ENCODE measurements around the gene DUS4L. TPM values are rescaled to one million over a fixed set of nuclear protein-coding genes. Genes with fewer than 3 reads are reported as not detected.

DUS4L gene, protein sequence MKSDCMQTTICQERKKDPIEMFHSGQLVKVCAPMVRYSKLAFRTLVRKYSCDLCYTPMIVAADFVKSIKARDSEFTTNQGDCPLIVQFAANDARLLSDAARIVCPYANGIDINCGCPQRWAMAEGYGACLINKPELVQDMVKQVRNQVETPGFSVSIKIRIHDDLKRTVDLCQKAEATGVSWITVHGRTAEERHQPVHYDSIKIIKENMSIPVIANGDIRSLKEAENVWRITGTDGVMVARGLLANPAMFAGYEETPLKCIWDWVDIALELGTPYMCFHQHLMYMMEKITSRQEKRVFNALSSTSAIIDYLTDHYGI
- 10 to 100 TPM in 2 of 4 donors, 1 to 10 TPM in 2; 6.6 to 14.5 (median 9.4) TPM for total RNA-seq

DNA sequence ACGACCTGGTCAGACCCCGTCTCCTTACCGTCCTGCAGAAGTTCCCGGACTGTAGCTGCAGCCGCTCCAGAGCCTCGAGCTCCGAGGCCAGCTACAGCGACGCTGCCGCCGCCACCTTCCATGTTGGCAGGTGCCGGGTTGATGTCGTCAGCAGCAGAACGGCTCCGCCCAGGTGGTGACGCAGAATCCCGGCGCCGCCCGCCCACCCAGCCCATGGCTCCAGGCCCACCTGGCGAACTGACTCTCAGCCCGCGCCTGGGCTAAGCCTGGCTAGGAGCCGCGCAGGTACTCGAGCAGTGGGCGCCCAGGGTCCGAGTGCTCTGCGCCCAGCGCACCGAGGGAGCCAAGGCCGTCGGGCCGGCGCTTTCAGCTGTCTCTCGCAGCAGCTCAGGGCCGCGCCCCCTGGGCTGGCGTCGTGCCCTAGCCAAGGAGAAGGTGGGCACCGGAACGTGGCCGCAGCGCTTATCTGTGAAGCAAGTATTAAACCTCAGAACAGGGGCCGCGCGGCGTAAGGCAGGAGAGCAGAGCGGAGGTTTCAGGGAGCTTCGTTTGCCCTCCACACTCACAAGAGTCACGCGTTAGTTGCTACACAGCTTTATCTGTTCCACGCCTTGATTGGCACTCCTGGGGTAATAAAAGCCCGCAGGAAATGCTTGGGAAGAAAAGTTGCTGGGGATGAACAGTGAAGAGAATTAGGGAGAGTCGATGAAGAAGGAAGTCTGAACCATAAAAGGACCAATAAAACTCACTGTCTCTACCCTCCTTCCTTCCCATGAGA, at the start of gene DUS4L, which contains the start of gene COG5:
TSS of gene DUS4L (plus strand) at position 197 of the 778 bp plus-strand sequence. CDS start 3,100 bp downstream, outside the sequence.
TSS of gene COG5 (minus strand) at position 146 of the 778 bp plus-strand sequence. CDS start at position 122, 24 bp downstream.
- WGBS, 2 donors: 1% methylated on average over 15 to 24 of the region's 55 CpGs
- H3K4me3 ChIP-seq (ENCODE audit: low read depth, poor library complexity, severe bottlenecking): peak within 1 kb of the TSS; percentile 99
- intact Hi-C loops (cut with DNase I; ENCODE audit: low total_unique reads): no loop called here
- peak; percentile 64 to 95 for DNase-seq (ENCODE audit: low spot score in 2 of 2)
- TF ChIP-seq POLR2A (IDR thresholded peaks at IDR 0.05) (no peak), CTCF (IDR thresholded peaks at IDR 0.05) (no peak)

- no peak for DNase-seq (ENCODE audit: low spot score in 2 of 2)
- no peak for TF ChIP-seq POLR2A (IDR thresholded peaks at IDR 0.05)
- no peak for TF ChIP-seq CTCF (IDR thresholded peaks at IDR 0.05)
- intact Hi-C loops (cut with DNase I; ENCODE audit: low total_unique reads): no loop called here
- H3K4me3 ChIP-seq (ENCODE audit: low read depth, poor library complexity, severe bottlenecking): no peak overlapping the region
- 96% methylated on average over 2 of the region's 2 CpGs for WGBS, 2 donors
Observed at GRCh38 chr7:107526672-107527071, 37.1 kb upstream of the DUS4L start.

GRCh38 chr7:107527196-107527595, 36.6 kb upstream of the DUS4L start:
- TF ChIP-seq CTCF (IDR thresholded peaks at IDR 0.05) (no peak), POLR2A (IDR thresholded peaks at IDR 0.05) (no peak)
- DNase-seq (ENCODE audit: low spot score in 2 of 2): no peak
- intact Hi-C loops (cut with DNase I; ENCODE audit: low total_unique reads): no loop called here
- 89 to 95% methylated on average over 3 of the region's 3 CpGs for whole genome bisulfite sequencing, 2 donors
- no peak overlapping the region for H3K4me3 ChIP-seq (ENCODE audit: low read depth, poor library complexity, severe bottlenecking)

- intact Hi-C loops (cut with DNase I; ENCODE audit: low total_unique reads): no loop called here
- TF ChIP-seq CTCF (IDR thresholded peaks at IDR 0.05) (no peak), POLR2A (IDR thresholded peaks at IDR 0.05) (no peak)
- H3K4me3 ChIP-seq (ENCODE audit: low read depth, poor library complexity, severe bottlenecking): no peak overlapping the region
- DNase-seq (ENCODE audit: low spot score in 2 of 2): no peak
Observed at GRCh38 chr7:107528461-107528860, 35.3 kb upstream of the DUS4L start.

DNA sequence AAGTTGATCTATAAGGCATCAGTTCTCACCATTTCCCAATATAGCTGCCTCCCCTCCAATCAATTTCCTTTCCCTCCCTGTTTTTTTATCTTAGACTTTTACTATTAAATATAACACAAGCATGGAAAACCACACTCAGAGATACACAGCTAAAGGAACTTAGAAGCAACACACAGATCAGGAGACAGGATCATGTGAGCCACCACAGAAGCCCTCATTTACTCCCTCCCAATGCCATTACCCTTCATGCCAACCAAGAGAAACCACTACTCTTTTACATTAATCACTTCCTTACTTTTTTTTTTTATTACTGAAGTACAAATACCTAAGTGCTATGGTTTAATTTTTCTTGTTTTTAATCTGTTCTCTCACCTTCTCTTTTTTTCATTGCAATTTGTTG, 33.0 kb upstream of the DUS4L start:
- no peak for TF ChIP-seq POLR2A (IDR thresholded peaks at IDR 0.05)
- no peak for TF ChIP-seq CTCF (IDR thresholded peaks at IDR 0.05)
- intact Hi-C loops (cut with DNase I; ENCODE audit: low total_unique reads): no loop called here
- no peak for DNase-seq (ENCODE audit: low spot score in 2 of 2)
- H3K4me3 ChIP-seq (ENCODE audit: low read depth, poor library complexity, severe bottlenecking): no peak overlapping the region

Data from lower leg skin (tissue), 4 donors.